H9 (cell line): ENCODE data around the gene KCNAB2. TPM values are rescaled to one million over a fixed set of nuclear protein-coding genes. Genes with fewer than 3 reads are reported as not detected.

Experiments used
- DNase-seq: peaks from one replicate; pipeline ENCODE4 v3.0.0-alpha.2; 2017
- H2AFZ ChIP-seq: one replicate; pipeline ENCODE4 v1.6.1; 2013; ENCODE audit warnings: mild to moderate bottlenecking, low read length, control low read depth, moderate library complexity
- H2AK5ac ChIP-seq: 2 replicates; pipeline ENCODE4 v1.6.1; 2013; ENCODE audit warnings: low read length, control low read depth, mixed read lengths; ENCODE audit not compliant: insufficient read length
- H2BK120ac ChIP-seq: one replicate; pipeline ENCODE4 v1.6.1; 2013; ENCODE audit warnings: low read depth, mild to moderate bottlenecking, low read length, control low read depth, inconsistent platforms; ENCODE audit not compliant: poor library complexity, severe bottlenecking
- H2BK12ac ChIP-seq: 2 replicates; pipeline ENCODE4 v1.6.1; 2013; ENCODE audit warnings: low read length, control low read depth, mixed read lengths, low read depth; ENCODE audit not compliant: insufficient read length
- H2BK15ac ChIP-seq: 2 replicates; pipeline ENCODE4 v1.6.1; 2013; ENCODE audit warnings: low read depth, low read length, control low read depth
- H2BK20ac ChIP-seq: one replicate; pipeline ENCODE4 v1.6.1; 2013; ENCODE audit warnings: low read depth, mild to moderate bottlenecking, low read length, control low read depth, inconsistent platforms; ENCODE audit not compliant: poor library complexity, severe bottlenecking
- H2BK5ac ChIP-seq: 2 replicates; pipeline ENCODE4 v1.6.1; 2013; ENCODE audit warnings: low read length, control low read depth, mixed read lengths; ENCODE audit not compliant: insufficient read length
- H3K14ac ChIP-seq: 2 replicates; pipeline ENCODE4 v1.6.1; 2013; ENCODE audit warnings: low read length, control low read depth; ENCODE audit not compliant: insufficient read depth
- H3K18ac ChIP-seq: 2 replicates; pipeline ENCODE4 v1.6.1; 2013; ENCODE audit warnings: low read depth, mild to moderate bottlenecking, mixed read lengths, low read length, control low read depth; ENCODE audit not compliant: insufficient read length
- H3K23ac ChIP-seq: 2 replicates; pipeline ENCODE4 v1.6.1; 2013; ENCODE audit warnings: low read length, control low read depth, mixed read lengths, low read depth; ENCODE audit not compliant: insufficient read length
- H3K23me2 ChIP-seq: 2 replicates; pipeline ENCODE4 v1.6.1; 2013; ENCODE audit warnings: low read depth, mild to moderate bottlenecking, mixed read lengths, low read length, control low read depth; ENCODE audit not compliant: insufficient read length, poor library complexity, severe bottlenecking
- H3K27ac ChIP-seq: 2 replicates; pipeline ENCODE4 v1.5.1; 2013; ENCODE audit warnings: low read length, control low read depth, mixed read lengths, low read depth; ENCODE audit not compliant: insufficient read length
- H3K27me3 ChIP-seq: 2 replicates; pipeline ENCODE4 v1.6.1; 2013; ENCODE audit warnings: low read length, control low read depth, inconsistent platforms; ENCODE audit not compliant: insufficient read depth
- H3K4ac ChIP-seq: 2 replicates; pipeline ENCODE4 v1.6.1; 2013; ENCODE audit warnings: low read depth, mild to moderate bottlenecking, control low read depth, inconsistent platforms, low read length, moderate library complexity
- H3K4me1 ChIP-seq: 2 replicates; pipeline ENCODE4 v1.6.1; 2013; ENCODE audit warnings: low read length, control low read depth, inconsistent platforms; ENCODE audit not compliant: insufficient read depth
- H3K4me2 ChIP-seq: 2 replicates; pipeline ENCODE4 v1.6.1; 2013; ENCODE audit warnings: low read length, control low read depth, mixed read lengths; ENCODE audit not compliant: insufficient read length, insufficient read depth
- H3K56ac ChIP-seq: 2 replicates; pipeline ENCODE4 v1.6.1; 2013; ENCODE audit warnings: low read depth, mild to moderate bottlenecking, mixed read lengths, low read length, control low read depth; ENCODE audit not compliant: insufficient read length
- H3K79me1 ChIP-seq: 2 replicates; pipeline ENCODE4 v1.6.1; 2013; ENCODE audit warnings: low read depth, mild to moderate bottlenecking, moderate library complexity, low read length, control low read depth, inconsistent platforms; ENCODE audit not compliant: insufficient read depth, poor library complexity, severe bottlenecking
- H3K79me2 ChIP-seq: 2 replicates; pipeline ENCODE4 v1.6.1; 2013; ENCODE audit warnings: low read length, control low read depth, inconsistent platforms; ENCODE audit not compliant: insufficient read depth
- H3K9ac ChIP-seq: 2 replicates; pipeline ENCODE4 v1.6.1; 2013; ENCODE audit warnings: low read length, control low read depth, mixed read lengths; ENCODE audit not compliant: insufficient read length; ENCODE audit errors: extremely low read depth
- H3K9me3 ChIP-seq: one replicate; pipeline ENCODE4 v1.6.1; 2013; ENCODE audit warnings: low read depth, low read length, inconsistent platforms; ENCODE audit not compliant: control insufficient read depth
- H3T11ph ChIP-seq: one replicate; pipeline ENCODE4 v1.6.1; 2013; ENCODE audit warnings: mild to moderate bottlenecking, low read length, control low read depth, inconsistent platforms
- H4K20me1 ChIP-seq: one replicate; pipeline ENCODE4 v1.6.1; 2013; ENCODE audit not compliant: control insufficient read depth, insufficient read length, insufficient read depth
- H4K5ac ChIP-seq: 2 replicates; pipeline ENCODE4 v1.6.1; 2013; ENCODE audit warnings: low read depth, mild to moderate bottlenecking, mixed read lengths, low read length, control low read depth; ENCODE audit not compliant: insufficient read length
- H4K8ac ChIP-seq: replicated peaks from 2 replicates; pipeline ENCODE4 v1.6.1; 2013; ENCODE audit warnings: low read length, control low read depth, mixed read lengths, low read depth; ENCODE audit not compliant: insufficient read length
- H4K91ac ChIP-seq: 2 replicates; pipeline ENCODE4 v1.6.1; 2013; ENCODE audit warnings: low read depth, mild to moderate bottlenecking, moderate library complexity, mixed read lengths, low read length, control low read depth; ENCODE audit not compliant: insufficient read length
- H3K27ac Mint-ChIP-seq, 3 experiments: 2 replicates in 2 of 3; 3 replicates in 1 of 3; pipeline ENCODE4 v1.8.0; 2020 to 2021; ENCODE audit warnings: mixed read lengths in 3 of 3, mild to moderate bottlenecking in 1 of 3, moderate library complexity in 1 of 3
- H3K27me3 Mint-ChIP-seq: 2 replicates; pipeline ENCODE4 v1.8.0; 2021; ENCODE audit warnings: low read depth, mild to moderate bottlenecking, moderate library complexity, mixed read lengths
- H3K36me3 Mint-ChIP-seq, 3 experiments: 2 replicates in 2 of 3; 3 replicates in 1 of 3; pipeline ENCODE4 v1.8.0; 2020 to 2021; ENCODE audit warnings: low read depth in 3 of 3, mixed read lengths in 3 of 3; ENCODE audit not compliant: insufficient read depth in 1 of 3
- H3K4me1 Mint-ChIP-seq, 2 experiments: 2 replicates each; pipeline ENCODE4 v1.8.0; 2020; ENCODE audit warnings: mixed read lengths in 2 of 2
- H3K4me3 Mint-ChIP-seq, 2 experiments: 2 replicates in 1 of 2; 3 replicates in 1 of 2; pipeline ENCODE4 v1.8.0; 2020 to 2021; ENCODE audit warnings: mild to moderate bottlenecking in 2 of 2, mixed read lengths in 2 of 2, moderate library complexity in 1 of 2
- H3K9me3 Mint-ChIP-seq, 2 experiments: 2 replicates in 1 of 2; 3 replicates in 1 of 2; pipeline ENCODE4 v1.8.0; 2020; ENCODE audit warnings: mild to moderate bottlenecking in 2 of 2, mixed read lengths in 2 of 2, moderate library complexity in 1 of 2
- CTCF ChIP-seq: fragments of 200-600 bp; sonication (generic); conservative IDR thresholded peaks from 3 replicates; pipeline ENCODE4 v1.8.0; 2021; ENCODE audit warnings: antibody characterized with exemption, mild to moderate bottlenecking
- WGBS: extraction: QIAGEN DNeasy Blood & Tissue Kit; methylation state at CpG from one replicate; pipeline ENCODE4 v1.1.7; 2013; ENCODE audit warnings: missing lambda C conversion rate, low lambda C conversion rate, mixed read lengths; ENCODE audit not compliant: insufficient read length; ENCODE audit errors: extremely low coverage; 5-methylcytosine and 5-hydroxymethylcytosine counted together
- total RNA-seq: library from RNA; stranded (reverse); gene quantifications from 2 replicates; pipeline ENCODE4 v1.2.1, GENCODE V29; 2021

The KCNAB2 gene
- total RNA-seq, 1 experiment from 2014 or later: 8.3 TPM

GRCh38 chr1:6030132-6030531, 15.6 kb upstream of the KCNAB2 start:
- H2BK12ac ChIP-seq: no peak overlapping the region
- H3K56ac ChIP-seq: no peak overlapping the region
- H3K9ac ChIP-seq: no peak overlapping the region
- DNase-seq: no peak
- H4K5ac ChIP-seq: no peak overlapping the region
- no peak for TF ChIP-seq CTCF
- H3K27me3 Mint-ChIP-seq: peaks cover 36% of the 10 kb centered on the region
- H2BK120ac ChIP-seq: no peak overlapping the region
- H3K4me2 ChIP-seq: no peak overlapping the region
- peaks cover 4% of the 10 kb centered on the region for H3K23me2 ChIP-seq
- WGBS: no CpG with 5 or more reads among the region's 7 CpGs
- no peaks in the 10 kb centered on the region for H3K9me3 ChIP-seq
- no peak overlapping the region for H2AK5ac ChIP-seq
- peaks cover 9 to 22% of the 10 kb centered on the region in 2 experiments for H3K4me1 Mint-ChIP-seq
- H3K27ac Mint-ChIP-seq: no peak overlapping the region
- no peak overlapping the region for H4K91ac ChIP-seq
- no peak overlapping the region for H3K27ac ChIP-seq
- H3K9me3 Mint-ChIP-seq: no peaks in the 10 kb centered on the region; a peak in 1 of 5 replicates
- H2BK20ac ChIP-seq: no peak overlapping the region
- H3K23ac ChIP-seq: no peak overlapping the region
- H2BK5ac ChIP-seq: no peak overlapping the region
- no peak overlapping the region for H3T11ph ChIP-seq
- peaks cover 3% of the 10 kb centered on the region for H4K20me1 ChIP-seq
- no peaks in the 10 kb centered on the region for H3K79me2 ChIP-seq
- H3K27me3 ChIP-seq: no peaks in the 10 kb centered on the region
- H3K36me3 Mint-ChIP-seq: no peaks in the 10 kb centered on the region; a peak in 1 of 7 replicates
- no peaks in the 10 kb centered on the region for H3K79me1 ChIP-seq
- no peak overlapping the region for H3K4ac ChIP-seq
- H3K18ac ChIP-seq: no peak overlapping the region
- H3K4me3 Mint-ChIP-seq: no peak overlapping the region
- H3K14ac ChIP-seq: no peak overlapping the region
- peaks cover 2% of the 10 kb centered on the region; the same call in 1 of the 2 replicates for H3K4me1 ChIP-seq
- H2AFZ ChIP-seq: no peak overlapping the region
- no peak overlapping the region for H2BK15ac ChIP-seq
- H4K8ac ChIP-seq: no peak overlapping the region
